ENCODE data around the gene GYG2.

Gene GYG2

GRCh38 chrX:2928583-2929434 is 100.1 kb downstream of the GYG2 start, which contains the start of gene ARSD:
ARSD (minus strand) TSS chrX:2929339; CDS start chrX:2929275, 64 bp downstream.
- TF ChIP-seq, protein P1, sequence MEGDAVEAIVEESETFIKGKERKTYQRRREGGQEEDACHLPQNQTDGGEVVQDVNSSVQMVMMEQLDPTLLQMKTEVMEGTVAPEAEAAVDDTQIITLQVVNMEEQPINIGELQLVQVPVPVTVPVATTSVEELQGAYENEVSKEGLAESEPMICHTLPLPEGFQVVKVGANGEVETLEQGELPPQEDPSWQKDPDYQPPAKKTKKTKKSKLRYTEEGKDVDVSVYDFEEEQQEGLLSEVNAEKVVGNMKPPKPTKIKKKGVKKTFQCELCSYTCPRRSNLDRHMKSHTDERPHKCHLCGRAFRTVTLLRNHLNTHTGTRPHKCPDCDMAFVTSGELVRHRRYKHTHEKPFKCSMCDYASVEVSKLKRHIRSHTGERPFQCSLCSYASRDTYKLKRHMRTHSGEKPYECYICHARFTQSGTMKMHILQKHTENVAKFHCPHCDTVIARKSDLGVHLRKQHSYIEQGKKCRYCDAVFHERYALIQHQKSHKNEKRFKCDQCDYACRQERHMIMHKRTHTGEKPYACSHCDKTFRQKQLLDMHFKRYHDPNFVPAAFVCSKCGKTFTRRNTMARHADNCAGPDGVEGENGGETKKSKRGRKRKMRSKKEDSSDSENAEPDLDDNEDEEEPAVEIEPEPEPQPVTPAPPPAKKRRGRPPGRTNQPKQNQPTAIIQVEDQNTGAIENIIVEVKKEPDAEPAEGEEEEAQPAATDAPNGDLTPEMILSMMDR (IDR thresholded peaks at IDR 0.05; ENCODE audit: low read depth, low read length) = no peak
- Histone ChIP-seq H3K27me3 (no peaks in the 10 kb centered on the region), H3K9me3 (no peaks in the 10 kb centered on the region), H3K4me3 (ENCODE audit: low read depth, low read length) (peak within 1 kb of the TSS; percentile 53), H3K4me1 (no peaks in the 10 kb centered on the region), H3K36me3 (no peaks in the 10 kb centered on the region)
- DNase-seq = peak; percentile 51

GRCh38 chrX:2931155-2931554 is 102.4 kb downstream of the GYG2 start:
- Histone ChIP-seq H3K4me3 (ENCODE audit: low read depth, low read length) (no peak overlapping the region), H3K36me3 (no peaks in the 10 kb centered on the region), H3K4me1 (no peaks in the 10 kb centered on the region), H3K9me3 (no peaks in the 10 kb centered on the region), H3K27me3 (no peaks in the 10 kb centered on the region)
- TF ChIP-seq, protein P1 (IDR thresholded peaks at IDR 0.05; ENCODE audit: low read depth, low read length) = no peak
- no peak for DNase-seq

GRCh38 chrX:2931612-2932011 is 102.9 kb downstream of the GYG2 start:
- TF ChIP-seq, protein P1 (IDR thresholded peaks at IDR 0.05; ENCODE audit: low read depth, low read length) = no peak
- no peaks in the 10 kb centered on the region for H3K27me3 ChIP-seq
- DNase-seq = no peak
- no peaks in the 10 kb centered on the region for H3K36me3 ChIP-seq
- no peaks in the 10 kb centered on the region for H3K9me3 ChIP-seq
- H3K4me1 ChIP-seq = no peaks in the 10 kb centered on the region
- H3K4me3 ChIP-seq (ENCODE audit: low read depth, low read length) = no peak overlapping the region

All from BE2C (cell line).